ENCODE measurements around the gene CHRNA4. TPM values are rescaled to one million over a fixed set of nuclear protein-coding genes. Genes with fewer than 3 reads are reported as not detected.
"Not testable (repeated sequence)": the region's sequence is repeated elsewhere in the genome, so short reads cannot be mapped to it uniquely, and the experiment has no call there.

Gene CHRNA4
- total RNA-seq, 1 donor from 2014 or later, result 1.5 TPM

- no peak for DNase-seq
- intact Hi-C loops (cut with DNase I), result loop anchor here (1.0 kb wide), 1 partner anchor 73 kb away; no protein-coding TSS in a partner anchor
- peak; percentile 69 for ATAC-seq (ENCODE audit: poor library complexity)
Observed at GRCh38 chr20:63381781-63382431, 20.8 kb upstream of the CHRNA4 start.

- no peak for ATAC-seq (ENCODE audit: poor library complexity)
- no peak for DNase-seq
- intact Hi-C loops (cut with DNase I), result no loop called here
Observed at GRCh38 chr20:63380346-63380870, 19.3 kb upstream of the CHRNA4 start.

GRCh38 chr20:63379872-63380271, 18.7 kb upstream of the CHRNA4 start:
- DNase-seq; ATAC-seq (ENCODE audit: poor library complexity); intact Hi-C loops (cut with DNase I): not testable (repeated sequence)

- no peak for ATAC-seq (ENCODE audit: poor library complexity)
- no peak for DNase-seq
- intact Hi-C loops (cut with DNase I), result no loop called here
Observed at GRCh38 chr20:63379296-63379695, 18.1 kb upstream of the CHRNA4 start.

GRCh38 chr20:63378626-63379025, 17.5 kb upstream of the CHRNA4 start:
- intact Hi-C loops (cut with DNase I), result no loop called here
- DNase-seq, result no peak
- ATAC-seq (ENCODE audit: poor library complexity), result no peak

- ATAC-seq (ENCODE audit: poor library complexity), result no peak
- no peak for DNase-seq
- intact Hi-C loops (cut with DNase I), result no loop called here
Observed at GRCh38 chr20:63377951-63378381, 16.8 kb upstream of the CHRNA4 start.

- ATAC-seq (ENCODE audit: poor library complexity) (no peak), DNase-seq (no peak)
- intact Hi-C loops (cut with DNase I), result no loop called here
Observed at GRCh38 chr20:63377256-63377941, 16.2 kb upstream of the CHRNA4 start.

GRCh38 chr20:63376283-63377250, 15.4 kb upstream of the CHRNA4 start:
- no peak for ATAC-seq (ENCODE audit: poor library complexity)
- intact Hi-C loops (cut with DNase I), result no loop called here
- DNase-seq, result no peak

GRCh38 chr20:63375438-63375837, 14.3 kb upstream of the CHRNA4 start:
- DNase-seq (no peak), ATAC-seq (ENCODE audit: poor library complexity) (no peak)
- intact Hi-C loops (cut with DNase I), result no loop called here

- no peak for ATAC-seq (ENCODE audit: poor library complexity)
- intact Hi-C loops (cut with DNase I), result no loop called here
Observed at GRCh38 chr20:63374504-63374903, 13.4 kb upstream of the CHRNA4 start.

GRCh38 chr20:63373996-63374395, 12.8 kb upstream of the CHRNA4 start:
- DNase-seq (no peak), ATAC-seq (ENCODE audit: poor library complexity) (no peak)

More at GRCh38 chr20:63374504-63374903, 13.4 kb upstream of the CHRNA4 start:
- DNase-seq, result no peak

GRCh38 chr20:63372971-63373885, 12.1 kb upstream of the CHRNA4 start:
- intact Hi-C loops (cut with DNase I), result no loop called here
- no peak for ATAC-seq (ENCODE audit: poor library complexity)
- no peak for DNase-seq

More at GRCh38 chr20:63373996-63374395, 12.8 kb upstream of the CHRNA4 start:
- intact Hi-C loops (cut with DNase I), result no loop called here

GRCh38 chr20:63371291-63371865, 10.2 kb upstream of the CHRNA4 start:
- intact Hi-C loops (cut with DNase I), result no loop called here
- ATAC-seq (ENCODE audit: poor library complexity) (no peak), DNase-seq (no peak)

- intact Hi-C loops (cut with DNase I), result no loop called here
- ATAC-seq (ENCODE audit: poor library complexity) (peak; percentile 82), DNase-seq (no peak)
Observed at GRCh38 chr20:63370618-63371187, 9.6 kb upstream of the CHRNA4 start.

- no peak for DNase-seq
- intact Hi-C loops (cut with DNase I), result no loop called here
- ATAC-seq (ENCODE audit: poor library complexity), result peak; percentile 37
Observed at GRCh38 chr20:63369724-63370617, 8.8 kb upstream of the CHRNA4 start.

GRCh38 chr20:63369024-63369530, 7.9 kb upstream of the CHRNA4 start:
- ATAC-seq (ENCODE audit: poor library complexity) (no peak), DNase-seq (no peak)
- intact Hi-C loops (cut with DNase I), result no loop called here
